WI38 (cell line): ENCODE data around the gene CRYM.

ENCODE experiments used
- H3K4me3 ChIP-seq: 2 replicates; pipeline ENCODE4 v1.5.1; 2011; ENCODE audit warnings: low read depth, mild to moderate bottlenecking, control low read depth, low read length
- CTCF ChIP-seq: IDR thresholded peaks from 2 replicates; pipeline ENCODE4 v1.5.1; 2012; ENCODE audit warnings: low read depth, mild to moderate bottlenecking, control low read depth, low read length

CRYM gene

GRCh38 chr16:21223787-21224186 is 54.3 kb downstream of the CRYM start:
- TF ChIP-seq CTCF: no peak
- no peak overlapping the region for H3K4me3 ChIP-seq

GRCh38 chr16:21222495-21223337 is 55.4 kb downstream of the CRYM start:
- H3K4me3 ChIP-seq: no peak overlapping the region
- no peak for TF ChIP-seq CTCF

DNA sequence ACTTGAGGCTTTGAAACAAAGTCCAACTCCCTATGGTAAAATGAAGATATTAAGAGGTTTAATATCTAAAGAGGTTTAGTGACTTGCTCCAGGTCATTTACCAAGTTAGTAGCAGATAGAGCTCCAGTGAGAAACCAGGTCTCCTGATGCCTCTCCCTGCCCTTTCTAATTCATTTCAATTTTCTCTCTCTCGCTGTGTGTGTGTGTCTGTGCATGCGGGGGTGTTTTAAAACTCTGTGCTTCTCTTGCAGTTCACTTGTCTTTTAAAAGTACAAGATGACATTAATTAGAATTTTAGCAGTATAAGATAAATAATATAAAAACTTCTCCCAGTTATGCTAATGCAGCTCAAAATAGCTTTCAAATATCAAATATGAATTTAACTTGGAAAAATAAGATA is 58.5 kb downstream of the CRYM start:
- no peak for TF ChIP-seq CTCF
- no peak overlapping the region for H3K4me3 ChIP-seq

DNA sequence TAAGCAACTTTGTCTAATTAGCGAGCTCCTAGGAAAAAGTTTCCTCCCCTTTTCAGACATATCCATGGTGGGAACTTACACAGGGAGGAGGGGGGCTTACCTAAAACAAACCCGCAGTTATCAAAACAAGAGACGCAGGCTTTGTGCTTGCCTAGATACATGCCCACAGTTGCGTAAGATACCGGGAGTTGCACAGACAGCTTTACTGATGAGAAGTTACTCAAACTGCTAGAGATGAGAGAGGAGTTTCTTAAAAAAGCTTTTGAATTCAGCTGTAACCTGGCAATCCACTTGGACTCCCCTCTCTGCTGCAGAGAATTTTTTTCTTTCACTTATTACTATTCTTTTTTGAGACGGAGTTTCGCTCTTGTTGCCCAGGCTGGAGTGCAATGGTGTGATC is 59.9 kb downstream of the CRYM start:
- H3K4me3 ChIP-seq: no peak overlapping the region
- TF ChIP-seq CTCF: no peak

GRCh38 chr16:21217121-21217520 is 61.0 kb downstream of the CRYM start:
- H3K4me3 ChIP-seq: no peak overlapping the region
- no peak for TF ChIP-seq CTCF

DNA sequence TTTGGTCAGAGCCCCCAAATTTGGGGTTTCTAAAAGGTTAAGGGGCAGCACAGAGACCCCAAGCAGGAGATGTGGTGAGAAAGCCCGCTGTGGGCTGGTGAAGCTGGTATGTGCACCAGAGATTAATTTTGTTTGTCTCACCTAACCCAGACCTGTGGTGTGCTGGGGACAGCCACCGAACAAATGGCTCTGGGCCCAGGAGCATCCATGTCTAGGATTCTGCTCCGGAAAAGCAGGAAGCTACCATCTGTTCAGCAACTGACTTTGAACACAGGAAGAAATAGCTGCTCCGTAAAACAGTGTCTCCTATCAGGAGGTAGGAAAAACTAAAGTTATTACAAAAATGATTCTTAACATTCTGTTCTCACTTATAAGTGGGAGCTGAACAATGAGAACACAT is 64.0 kb downstream of the CRYM start:
- TF ChIP-seq CTCF: no peak
- H3K4me3 ChIP-seq: no peak overlapping the region

DNA sequence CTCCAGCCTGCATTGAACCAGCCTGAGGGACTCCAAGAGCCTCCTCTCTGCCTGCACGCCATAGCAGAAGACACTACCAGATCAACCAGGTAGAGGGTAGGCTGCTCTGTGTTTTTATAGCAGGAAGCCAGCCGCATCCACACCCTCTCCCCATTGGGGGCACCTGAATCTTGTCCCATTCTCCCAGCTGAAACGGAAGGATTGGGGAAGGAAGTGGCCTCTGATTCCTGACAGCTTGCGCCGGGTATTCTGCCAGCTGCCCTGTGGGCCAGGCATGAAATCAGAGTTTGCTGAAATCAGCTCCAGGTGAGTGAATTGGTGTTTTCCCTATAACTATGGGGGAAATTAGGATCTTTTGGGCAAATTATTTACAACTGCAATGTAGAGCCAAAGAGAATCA is 66.6 kb downstream of the CRYM start, which contains the start of gene ZP2:
Gene ZP2 (minus strand): TSS at position 89 of the 400 bp plus-strand sequence. CDS start 27 bp downstream, at position 62.
- H3K4me3 ChIP-seq: no peak within 1 kb of the TSS
- TF ChIP-seq CTCF: no peak
